Measurements from ENCODE around the gene PRPH. TPM values are rescaled to one million over a fixed set of nuclear protein-coding genes. Genes with fewer than 3 reads are reported as not detected.

Gene PRPH
- total and polyA plus RNA-seq, 9 of the 15 experiments (the other 6 are each of a cell fraction or from before 2014, with no cell fraction given) = 0.27 to 1.9 (median 1.3) TPM; not detected in 1

DNA sequence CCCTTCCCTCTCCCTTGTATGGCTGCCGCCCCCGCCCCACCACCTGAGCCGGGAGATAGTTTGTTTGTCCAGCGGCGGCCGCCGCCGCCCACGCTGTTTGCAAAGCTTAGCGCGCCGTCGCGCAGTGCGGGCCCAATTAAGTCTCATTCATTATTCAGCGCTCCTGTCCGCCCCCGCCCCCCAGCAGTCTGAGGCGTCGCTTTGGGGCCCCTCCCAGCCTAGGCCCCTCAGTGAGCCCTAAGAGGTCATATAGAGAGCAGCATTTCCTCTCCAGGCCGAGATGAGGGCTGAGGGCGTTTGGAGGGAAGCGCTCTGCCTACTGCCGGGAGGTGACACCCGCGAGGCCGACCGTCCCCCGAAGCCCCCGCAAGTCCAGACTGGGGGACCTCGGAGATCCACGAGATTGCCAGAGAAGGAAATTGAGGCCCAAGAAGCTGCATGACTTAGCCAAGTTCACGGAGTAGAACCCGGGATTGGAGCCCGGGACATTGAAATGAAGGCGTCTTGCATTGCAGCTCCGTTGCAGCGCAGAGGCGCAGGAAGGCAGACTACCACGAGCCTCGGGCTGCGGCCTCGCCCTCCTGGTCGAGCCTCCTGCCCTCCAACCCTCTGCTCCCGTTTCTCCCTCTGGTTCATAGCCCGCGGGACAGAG lies 51.8 kb downstream of the PRPH start, which contains the start of gene DNAJC22:
DNAJC22 (plus strand) TSS at position 230 of the 652 bp plus-strand sequence. CDS start 1,985 bp downstream, outside the sequence.
- peak; percentile 74 for FAIRE-seq
- TF ChIP-seq PHF20 (IDR thresholded peaks at IDR 0.05; ENCODE audit: partially characterized antibody) (peak; percentile 0), PHB (CRISPR knock-in tag; IDR thresholded peaks at IDR 0.05) (no peak), ZNF76 (CRISPR knock-in tag; IDR thresholded peaks at IDR 0.05; ENCODE audit: borderline replicate concordance) (no peak), ZNF316 (IDR thresholded peaks at IDR 0.05) (no peak), CHD4 (IDR thresholded peaks at IDR 0.05; ENCODE audit: insufficient read depth, insufficient replicate concordance, low read depth, low read length, poor library complexity, severe bottlenecking) (peak; percentile 11), HMG20B (CRISPR knock-in tag; IDR thresholded peaks at IDR 0.05) (no peak), NFATC3 (IDR thresholded peaks at IDR 0.05) (no peak), PHF8 (IDR thresholded peaks at IDR 0.05; ENCODE audit: borderline replicate concordance, low read length) (no peak), CBX8 (IDR thresholded peaks at IDR 0.05; ENCODE audit: borderline replicate concordance, extremely low read depth, low read depth, low read length, poor library complexity, severe bottlenecking) (no peak)
- TF ChIP-seq, protein P1, sequence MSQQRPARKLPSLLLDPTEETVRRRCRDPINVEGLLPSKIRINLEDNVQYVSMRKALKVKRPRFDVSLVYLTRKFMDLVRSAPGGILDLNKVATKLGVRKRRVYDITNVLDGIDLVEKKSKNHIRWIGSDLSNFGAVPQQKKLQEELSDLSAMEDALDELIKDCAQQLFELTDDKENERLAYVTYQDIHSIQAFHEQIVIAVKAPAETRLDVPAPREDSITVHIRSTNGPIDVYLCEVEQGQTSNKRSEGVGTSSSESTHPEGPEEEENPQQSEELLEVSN (IDR thresholded peaks at IDR 0.05; ENCODE audit: borderline replicate concordance in 1 of 2, extremely low read depth in 1 of 2, insufficient read depth in 1 of 2, insufficient read length in 1 of 2, low read depth in 1 of 2, low read length in 1 of 2, poor library complexity in 1 of 2, severe bottlenecking in 1 of 2) = peak; percentile 68 to 81

More for the DNA sequence above, 51.8 kb downstream of the PRPH start, which contains the start of gene DNAJC22:
- Histone ChIP-seq H3K79me2 (ENCODE audit: control insufficient read depth, insufficient read depth, low read length) (no peaks in the 10 kb centered on the region), H3K9ac (ENCODE audit: insufficient read depth in 1 of 2, low read depth in 2 of 2, low read length in 2 of 2) (peak within 1 kb of the TSS; percentile 14 to 72; a peak in 3 of 4 replicates), H3K27ac (ENCODE audit: extremely low read depth, low read depth, low read length) (no peak within 1 kb of the TSS; the same call in 2 of the 3 replicates), H3K4me3 (peak within 1 kb of the TSS; percentile 36), H3K36me3 (ENCODE audit: control insufficient read depth, insufficient read depth, low read length) (no peaks in the 10 kb centered on the region), H3K27me3 (ENCODE audit: control insufficient read depth in 2 of 2, insufficient read depth in 2 of 2, low read length in 2 of 2) (peaks cover 27 to 42% of the 10 kb centered on the region in 2 experiments; a peak in 4 of 5 replicates), H3K4me2 (ENCODE audit: insufficient read depth, low read length) (peak within 1 kb of the TSS; percentile 68), H4K20me1 (replicated peaks; ENCODE audit: control insufficient read depth, insufficient read depth, low read length) (peaks cover 5% of the 10 kb centered on the region; the same call in 1 of the 2 replicates), H3K9me3 (replicated peaks; ENCODE audit: control insufficient read depth, insufficient read depth, low read depth, low read length) (no peaks in the 10 kb centered on the region), H3K4me1 (replicated peaks in 1 of 2; ENCODE audit: control insufficient read depth in 2 of 2, insufficient read depth in 2 of 2, low read length in 2 of 2) (peaks cover 23 to 51% of the 10 kb centered on the region in 2 experiments), H3K9me1 (ENCODE audit: control insufficient read depth, insufficient read depth, low read length) (no peaks in the 10 kb centered on the region), H2AFZ (ENCODE audit: low read depth, low read length) (peak within 1 kb of the TSS; percentile 90)
- ATAC-seq (peak; percentile 15), DNase-seq (ENCODE audit: extremely low read depth in 1 of 4, low spot score in 3 of 4) (peak; percentile 62 to 75 (median 68))
- no TSS peak for BruUV-seq (replicated peaks)
- intact Hi-C loops (cut with micrococcal nuclease) = loop anchor here (10.0 kb wide), 2 partner anchors 282 to 372 kb away; partner anchors contain the start of genes KMT2D, RHEBL1, WNT1 and WNT10B
- ChIA-PET CTCF (ENCODE audit: low intra/inter-chr PET ratio) (interaction anchor here (0.6 to 2.2 kb wide), 4 partner anchors 16 to 167 kb away, joined by 3 to 8 read pairs (median 8); no protein-coding TSS in a partner anchor), POLR2A (interaction anchor here (0.6 to 2.0 kb wide), 8 partner anchors 9 to 138 kb away, joined by 3 to 8 read pairs (median 4); partner anchors contain the start of genes C1QL4, PRPH and SPATS2)
- 2% methylated on average over 42 of the region's 47 CpGs for WGBS (ENCODE audit: insufficient coverage, low coverage, missing lambda C conversion rate)
- in situ Hi-C loops (cut with MboI) = no loop called here

Measured in K562 (cell line).